HCT116 (cell line): Measurements from ENCODE around the gene PRKN.

ENCODE experiments used
- CEBPB ChIP-seq: IDR thresholded peaks from 2 replicates; pipeline ENCODE4 v1.6.1; 2012; ENCODE audit warnings: low read depth
- EZH2 ChIP-seq: fragments of 200-600 bp; sonication (generic); IDR thresholded peaks from 2 replicates; pipeline ENCODE4 v1.6.1; 2017; ENCODE audit warnings: antibody characterized with exemption, mixed run types
- POLR2A ChIP-seq: IDR thresholded peaks from 2 replicates; pipeline ENCODE4 v1.7.0; 2011; ENCODE audit warnings: borderline replicate concordance; ENCODE audit not compliant: insufficient read depth, insufficient read length; ENCODE audit errors: extremely low read depth
- POLR2AphosphoS5 ChIP-seq: IDR thresholded peaks from 2 replicates; pipeline ENCODE4 v1.6.1; 2011; ENCODE audit warnings: mild to moderate bottlenecking, low read depth, low read length, moderate library complexity
- SP1 ChIP-seq: IDR thresholded peaks from 2 replicates; pipeline ENCODE4 v1.6.1; 2012; ENCODE audit warnings: low read depth
- SRF ChIP-seq: IDR thresholded peaks from 2 replicates; pipeline ENCODE4 v1.6.1; 2012; ENCODE audit warnings: low read depth
- YY1 ChIP-seq: IDR thresholded peaks from 2 replicates; pipeline ENCODE4 v1.6.1; 2011; ENCODE audit warnings: low read length, low read depth, moderate library complexity, mild to moderate bottlenecking; ENCODE audit not compliant: insufficient replicate concordance; ENCODE audit errors: extremely low read depth
- ZBTB33 ChIP-seq: IDR thresholded peaks from 2 replicates; pipeline ENCODE4 v1.6.1; 2011; ENCODE audit warnings: mild to moderate bottlenecking, low read length, moderate library complexity; ENCODE audit not compliant: insufficient replicate concordance; ENCODE audit errors: extremely low read depth
- ZNF274 ChIP-seq: fragments of 200-500 bp; sonication (Bioruptor generic); IDR thresholded peaks from 2 replicates; pipeline ENCODE4 v1.6.1; 2014; ENCODE audit warnings: mild to moderate bottlenecking, low read depth, low read length, inconsistent platforms
- TF ChIP-seq, protein P1 (sequence below), 3 experiments: fragments of 200-600 bp in 1 of 3; sonication (generic) in 1 of 3; IDR thresholded peaks in 2 of 3; conservative IDR thresholded peaks in 1 of 3; 2 replicates each; pipeline ENCODE4 v1.5.1; 2012 to 2017; ENCODE audit warnings: low read depth in 2 of 3, low read length in 2 of 3, antibody characterized with exemption in 1 of 3, borderline replicate concordance in 1 of 3, control low read depth in 1 of 3, mild to moderate bottlenecking in 1 of 3, mixed read lengths in 1 of 3, mixed run types in 1 of 3, moderate library complexity in 1 of 3; ENCODE audit not compliant: insufficient read depth in 1 of 3
- TF ChIP-seq, protein P2 (sequence below): IDR thresholded peaks from 2 replicates; pipeline ENCODE4 v1.6.1; 2012; ENCODE audit warnings: low read depth

DNA sequence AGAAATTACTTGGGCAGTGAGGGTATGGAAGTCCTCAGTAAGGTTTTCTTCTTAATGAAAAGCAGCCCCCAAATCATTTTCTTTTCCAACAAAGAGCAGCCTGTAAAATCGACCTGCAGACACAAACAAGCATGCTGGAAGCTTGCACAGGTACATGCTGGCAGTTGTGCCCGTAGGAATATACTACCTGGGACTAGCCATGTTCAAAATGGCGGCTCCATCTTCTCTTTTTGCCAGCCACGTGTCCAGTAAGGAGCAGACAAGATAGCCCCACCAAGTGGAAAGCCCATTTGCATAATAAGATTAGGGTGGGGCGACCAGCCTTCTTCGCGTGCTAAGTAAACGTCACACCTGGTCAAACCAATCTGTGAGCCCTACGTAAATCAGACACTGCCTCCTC lies 1194.3 kb downstream of the PRKN start:
- TF ChIP-seq, protein P1, sequence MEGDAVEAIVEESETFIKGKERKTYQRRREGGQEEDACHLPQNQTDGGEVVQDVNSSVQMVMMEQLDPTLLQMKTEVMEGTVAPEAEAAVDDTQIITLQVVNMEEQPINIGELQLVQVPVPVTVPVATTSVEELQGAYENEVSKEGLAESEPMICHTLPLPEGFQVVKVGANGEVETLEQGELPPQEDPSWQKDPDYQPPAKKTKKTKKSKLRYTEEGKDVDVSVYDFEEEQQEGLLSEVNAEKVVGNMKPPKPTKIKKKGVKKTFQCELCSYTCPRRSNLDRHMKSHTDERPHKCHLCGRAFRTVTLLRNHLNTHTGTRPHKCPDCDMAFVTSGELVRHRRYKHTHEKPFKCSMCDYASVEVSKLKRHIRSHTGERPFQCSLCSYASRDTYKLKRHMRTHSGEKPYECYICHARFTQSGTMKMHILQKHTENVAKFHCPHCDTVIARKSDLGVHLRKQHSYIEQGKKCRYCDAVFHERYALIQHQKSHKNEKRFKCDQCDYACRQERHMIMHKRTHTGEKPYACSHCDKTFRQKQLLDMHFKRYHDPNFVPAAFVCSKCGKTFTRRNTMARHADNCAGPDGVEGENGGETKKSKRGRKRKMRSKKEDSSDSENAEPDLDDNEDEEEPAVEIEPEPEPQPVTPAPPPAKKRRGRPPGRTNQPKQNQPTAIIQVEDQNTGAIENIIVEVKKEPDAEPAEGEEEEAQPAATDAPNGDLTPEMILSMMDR (IDR thresholded peaks at IDR 0.05 in 2 of 3, conservative IDR thresholded peaks at IDR 0.05 in 1 of 3; ENCODE audit: borderline replicate concordance in 1 of 3, insufficient read depth in 1 of 3, low read depth in 2 of 3, low read length in 2 of 3) = no peak
- no peak for TF ChIP-seq SRF
- TF ChIP-seq POLR2A = no peak
- no peak for TF ChIP-seq YY1
- no peak for TF ChIP-seq SP1
- TF ChIP-seq, protein P2, sequence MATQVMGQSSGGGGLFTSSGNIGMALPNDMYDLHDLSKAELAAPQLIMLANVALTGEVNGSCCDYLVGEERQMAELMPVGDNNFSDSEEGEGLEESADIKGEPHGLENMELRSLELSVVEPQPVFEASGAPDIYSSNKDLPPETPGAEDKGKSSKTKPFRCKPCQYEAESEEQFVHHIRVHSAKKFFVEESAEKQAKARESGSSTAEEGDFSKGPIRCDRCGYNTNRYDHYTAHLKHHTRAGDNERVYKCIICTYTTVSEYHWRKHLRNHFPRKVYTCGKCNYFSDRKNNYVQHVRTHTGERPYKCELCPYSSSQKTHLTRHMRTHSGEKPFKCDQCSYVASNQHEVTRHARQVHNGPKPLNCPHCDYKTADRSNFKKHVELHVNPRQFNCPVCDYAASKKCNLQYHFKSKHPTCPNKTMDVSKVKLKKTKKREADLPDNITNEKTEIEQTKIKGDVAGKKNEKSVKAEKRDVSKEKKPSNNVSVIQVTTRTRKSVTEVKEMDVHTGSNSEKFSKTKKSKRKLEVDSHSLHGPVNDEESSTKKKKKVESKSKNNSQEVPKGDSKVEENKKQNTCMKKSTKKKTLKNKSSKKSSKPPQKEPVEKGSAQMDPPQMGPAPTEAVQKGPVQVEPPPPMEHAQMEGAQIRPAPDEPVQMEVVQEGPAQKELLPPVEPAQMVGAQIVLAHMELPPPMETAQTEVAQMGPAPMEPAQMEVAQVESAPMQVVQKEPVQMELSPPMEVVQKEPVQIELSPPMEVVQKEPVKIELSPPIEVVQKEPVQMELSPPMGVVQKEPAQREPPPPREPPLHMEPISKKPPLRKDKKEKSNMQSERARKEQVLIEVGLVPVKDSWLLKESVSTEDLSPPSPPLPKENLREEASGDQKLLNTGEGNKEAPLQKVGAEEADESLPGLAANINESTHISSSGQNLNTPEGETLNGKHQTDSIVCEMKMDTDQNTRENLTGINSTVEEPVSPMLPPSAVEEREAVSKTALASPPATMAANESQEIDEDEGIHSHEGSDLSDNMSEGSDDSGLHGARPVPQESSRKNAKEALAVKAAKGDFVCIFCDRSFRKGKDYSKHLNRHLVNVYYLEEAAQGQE = no peak
- TF ChIP-seq ZBTB33 = no peak
- TF ChIP-seq EZH2 = no peak
- TF ChIP-seq POLR2AphosphoS5 = no peak
- no peak for TF ChIP-seq CEBPB
- TF ChIP-seq ZNF274 = no peak
